ENCODE data around the gene STXBP6. TPM values are rescaled to one million over a fixed set of nuclear protein-coding genes. Genes with fewer than 3 reads are reported as not detected.
A peak's percentile ranks its signal among the peaks of the same experiment; 100 is the strongest.

The STXBP6 gene
- total and polyA plus RNA-seq, 8 donors, result 9.9 to 28.5 (median 23.2) TPM

GRCh38 chr14:24911324-24912109, 138.4 kb downstream of the STXBP6 start:
- DNase-seq (peak in 1 of 6 donors; percentile 33), ATAC-seq (peak in 3 of 4 donors; percentile 24 to 45 (median 42)), FAIRE-seq (no peak)
- Histone ChIP-seq H3K27me3 (no peaks in the 10 kb centered on the region), H3K9me3 (no peaks in the 10 kb centered on the region), H3K4me1 (peaks cover 21 to 46% (median 42%) of the 10 kb centered on the region in 3 donors), H3K36me3 (no peaks in the 10 kb centered on the region), H3K4me3 (no peak overlapping the region), H3K27ac (peak overlapping the region in 1 of 4 donors; percentile 19)
- TF ChIP-seq, protein P1, sequence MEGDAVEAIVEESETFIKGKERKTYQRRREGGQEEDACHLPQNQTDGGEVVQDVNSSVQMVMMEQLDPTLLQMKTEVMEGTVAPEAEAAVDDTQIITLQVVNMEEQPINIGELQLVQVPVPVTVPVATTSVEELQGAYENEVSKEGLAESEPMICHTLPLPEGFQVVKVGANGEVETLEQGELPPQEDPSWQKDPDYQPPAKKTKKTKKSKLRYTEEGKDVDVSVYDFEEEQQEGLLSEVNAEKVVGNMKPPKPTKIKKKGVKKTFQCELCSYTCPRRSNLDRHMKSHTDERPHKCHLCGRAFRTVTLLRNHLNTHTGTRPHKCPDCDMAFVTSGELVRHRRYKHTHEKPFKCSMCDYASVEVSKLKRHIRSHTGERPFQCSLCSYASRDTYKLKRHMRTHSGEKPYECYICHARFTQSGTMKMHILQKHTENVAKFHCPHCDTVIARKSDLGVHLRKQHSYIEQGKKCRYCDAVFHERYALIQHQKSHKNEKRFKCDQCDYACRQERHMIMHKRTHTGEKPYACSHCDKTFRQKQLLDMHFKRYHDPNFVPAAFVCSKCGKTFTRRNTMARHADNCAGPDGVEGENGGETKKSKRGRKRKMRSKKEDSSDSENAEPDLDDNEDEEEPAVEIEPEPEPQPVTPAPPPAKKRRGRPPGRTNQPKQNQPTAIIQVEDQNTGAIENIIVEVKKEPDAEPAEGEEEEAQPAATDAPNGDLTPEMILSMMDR (IDR thresholded peaks at IDR 0.05), result no peak
- intact Hi-C loops (cut with DNase I), result no loop called here
- WGBS, 2 donors, result 25 to 28% methylated on average over 5 of the region's 5 CpGs

- intact Hi-C loops (cut with DNase I), result no loop called here
- Histone ChIP-seq H3K9me3 (no peaks in the 10 kb centered on the region), H3K27me3 (no peaks in the 10 kb centered on the region), H3K4me1 (peaks cover 16 to 39% (median 36%) of the 10 kb centered on the region in 3 donors), H3K27ac (peak overlapping the region in 1 of 4 donors; percentile 29), H3K36me3 (no peaks in the 10 kb centered on the region), H3K4me3 (no peak overlapping the region)
- WGBS, 2 donors, result 91 to 93% methylated on average over 3 of the region's 3 CpGs
- ATAC-seq, result no peak
- FAIRE-seq, result no peak
- no peak for DNase-seq
- TF ChIP-seq, protein P1 (IDR thresholded peaks at IDR 0.05), result no peak
Observed at GRCh38 chr14:24910408-24910986, 139.4 kb downstream of the STXBP6 start.

DNA sequence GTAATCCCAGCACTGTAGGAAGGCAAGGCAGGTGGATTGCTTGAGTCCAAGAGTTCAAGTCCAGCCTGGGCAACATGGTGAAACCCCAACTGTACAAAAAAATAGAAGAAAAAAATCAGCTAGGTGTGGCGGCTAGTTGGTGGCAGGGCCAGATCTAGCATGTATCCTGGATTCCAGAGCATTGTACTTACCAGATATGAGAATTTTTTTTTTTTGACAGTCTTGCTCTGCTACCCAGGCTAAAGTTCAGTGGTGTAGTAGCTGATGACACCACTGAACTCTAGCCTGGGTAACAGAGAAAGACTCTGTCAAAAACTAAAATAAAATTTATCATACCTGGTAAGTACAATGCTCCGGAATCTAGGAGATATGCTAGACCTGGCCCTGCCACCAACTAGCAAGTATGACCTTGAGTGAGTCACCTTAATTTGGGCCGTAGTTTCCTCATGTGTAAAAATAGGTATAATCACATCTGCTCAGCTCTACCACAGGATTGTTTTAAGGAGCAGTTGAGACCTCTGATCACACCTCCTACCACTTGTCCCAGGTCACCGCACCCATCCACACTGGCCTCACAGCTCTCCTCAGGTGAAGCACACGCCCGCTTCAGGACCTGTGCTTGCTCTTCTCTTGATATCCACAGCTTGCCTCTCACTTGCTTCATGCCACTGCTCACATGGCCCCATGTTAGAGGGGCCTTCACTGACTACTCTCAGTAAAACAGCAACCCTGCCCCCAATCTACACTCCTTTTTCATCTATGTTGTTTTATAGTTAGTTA, 140.2 kb downstream of the STXBP6 start:
- ATAC-seq (peak; percentile 68 to 82 (median 78)), FAIRE-seq (no peak), DNase-seq (peak in 2 of 6 donors; percentile 18 to 37)
- Histone ChIP-seq H3K27me3 (no peaks in the 10 kb centered on the region), H3K27ac (peak overlapping the region in 2 of 4 donors; percentile 29 to 49), H3K4me1 (peaks cover 8 to 34% (median 32%) of the 10 kb centered on the region in 3 donors), H3K9me3 (no peaks in the 10 kb centered on the region), H3K4me3 (no peak overlapping the region), H3K36me3 (no peaks in the 10 kb centered on the region)
- TF ChIP-seq, protein P1 (IDR thresholded peaks at IDR 0.05), result no peak
- intact Hi-C loops (cut with DNase I), result no loop called here
- WGBS, 2 donors, result 68 to 70% methylated on average over 6 of the region's 6 CpGs

GRCh38 chr14:24908592-24909236, 141.2 kb downstream of the STXBP6 start:
- intact Hi-C loops (cut with DNase I), result no loop called here
- ATAC-seq, result peak in 3 of 4 donors; percentile 55 to 76 (median 72)
- no peak for FAIRE-seq

More at GRCh38 chr14:24908592-24909236, 141.2 kb downstream of the STXBP6 start:
- Histone ChIP-seq H3K36me3 (no peaks in the 10 kb centered on the region), H3K9me3 (no peaks in the 10 kb centered on the region), H3K4me3 (no peak overlapping the region), H3K27me3 (no peaks in the 10 kb centered on the region), H3K4me1 (peaks cover 6 to 34% (median 32%) of the 10 kb centered on the region in 3 donors), H3K27ac (peak overlapping the region in 1 of 4 donors; percentile 49)
- peak in 1 of 6 donors; percentile 47 for DNase-seq
- TF ChIP-seq, protein P1 (IDR thresholded peaks at IDR 0.05), result no peak
- 43 to 48% methylated on average over 4 of the region's 4 CpGs for WGBS, 2 donors

All from pancreas (tissue), 10 donors.